ENCODE results near the gene GARNL3.

DNA sequence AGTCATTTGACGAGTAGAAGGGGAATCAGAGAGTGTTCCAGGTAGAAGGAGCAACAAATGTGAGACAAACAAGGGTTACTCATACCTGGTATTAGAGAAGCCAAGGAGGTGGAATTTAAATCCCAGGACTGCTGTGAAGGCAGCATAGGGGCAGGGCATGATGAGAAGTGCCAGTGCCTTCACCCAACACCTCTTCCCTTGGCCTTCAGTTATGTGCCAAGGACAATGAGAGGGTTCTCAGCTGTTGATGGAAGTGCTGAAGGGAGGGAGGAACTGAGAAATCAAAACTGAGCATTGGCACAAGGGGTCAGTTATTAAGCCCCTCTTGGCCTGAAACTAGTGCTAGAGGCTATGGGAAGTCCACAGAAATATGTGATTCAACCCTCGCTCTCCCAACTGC lies 50.3 kb downstream of the GARNL3 start:
- TF ChIP-seq, protein P1, sequence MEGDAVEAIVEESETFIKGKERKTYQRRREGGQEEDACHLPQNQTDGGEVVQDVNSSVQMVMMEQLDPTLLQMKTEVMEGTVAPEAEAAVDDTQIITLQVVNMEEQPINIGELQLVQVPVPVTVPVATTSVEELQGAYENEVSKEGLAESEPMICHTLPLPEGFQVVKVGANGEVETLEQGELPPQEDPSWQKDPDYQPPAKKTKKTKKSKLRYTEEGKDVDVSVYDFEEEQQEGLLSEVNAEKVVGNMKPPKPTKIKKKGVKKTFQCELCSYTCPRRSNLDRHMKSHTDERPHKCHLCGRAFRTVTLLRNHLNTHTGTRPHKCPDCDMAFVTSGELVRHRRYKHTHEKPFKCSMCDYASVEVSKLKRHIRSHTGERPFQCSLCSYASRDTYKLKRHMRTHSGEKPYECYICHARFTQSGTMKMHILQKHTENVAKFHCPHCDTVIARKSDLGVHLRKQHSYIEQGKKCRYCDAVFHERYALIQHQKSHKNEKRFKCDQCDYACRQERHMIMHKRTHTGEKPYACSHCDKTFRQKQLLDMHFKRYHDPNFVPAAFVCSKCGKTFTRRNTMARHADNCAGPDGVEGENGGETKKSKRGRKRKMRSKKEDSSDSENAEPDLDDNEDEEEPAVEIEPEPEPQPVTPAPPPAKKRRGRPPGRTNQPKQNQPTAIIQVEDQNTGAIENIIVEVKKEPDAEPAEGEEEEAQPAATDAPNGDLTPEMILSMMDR (CRISPR knock-in tag; IDR thresholded peaks at IDR 0.05): no peak
- TF ChIP-seq RAD21 (CRISPR knock-in tag; IDR thresholded peaks at IDR 0.05) (no peak), ELF4 (CRISPR knock-in tag; IDR thresholded peaks at IDR 0.05; ENCODE audit: borderline replicate concordance) (no peak), FOXK2 (IDR thresholded peaks at IDR 0.05) (no peak), RARG (CRISPR knock-in tag; IDR thresholded peaks at IDR 0.05; ENCODE audit: low read depth) (no peak), TBL1XR1 (IDR thresholded peaks at IDR 0.05; ENCODE audit: borderline replicate concordance, low read length, partially characterized antibody) (no peak), POLR2A (IDR thresholded peaks at IDR 0.05; ENCODE audit: insufficient read depth in 1 of 2, low read depth in 2 of 2, low read length in 2 of 2) (no peak), FOXM1 (CRISPR knock-in tag; IDR thresholded peaks at IDR 0.05) (no peak), JUNB (CRISPR knock-in tag; IDR thresholded peaks at IDR 0.05; ENCODE audit: borderline replicate concordance) (no peak)
- TF ChIP-seq, protein P2, sequence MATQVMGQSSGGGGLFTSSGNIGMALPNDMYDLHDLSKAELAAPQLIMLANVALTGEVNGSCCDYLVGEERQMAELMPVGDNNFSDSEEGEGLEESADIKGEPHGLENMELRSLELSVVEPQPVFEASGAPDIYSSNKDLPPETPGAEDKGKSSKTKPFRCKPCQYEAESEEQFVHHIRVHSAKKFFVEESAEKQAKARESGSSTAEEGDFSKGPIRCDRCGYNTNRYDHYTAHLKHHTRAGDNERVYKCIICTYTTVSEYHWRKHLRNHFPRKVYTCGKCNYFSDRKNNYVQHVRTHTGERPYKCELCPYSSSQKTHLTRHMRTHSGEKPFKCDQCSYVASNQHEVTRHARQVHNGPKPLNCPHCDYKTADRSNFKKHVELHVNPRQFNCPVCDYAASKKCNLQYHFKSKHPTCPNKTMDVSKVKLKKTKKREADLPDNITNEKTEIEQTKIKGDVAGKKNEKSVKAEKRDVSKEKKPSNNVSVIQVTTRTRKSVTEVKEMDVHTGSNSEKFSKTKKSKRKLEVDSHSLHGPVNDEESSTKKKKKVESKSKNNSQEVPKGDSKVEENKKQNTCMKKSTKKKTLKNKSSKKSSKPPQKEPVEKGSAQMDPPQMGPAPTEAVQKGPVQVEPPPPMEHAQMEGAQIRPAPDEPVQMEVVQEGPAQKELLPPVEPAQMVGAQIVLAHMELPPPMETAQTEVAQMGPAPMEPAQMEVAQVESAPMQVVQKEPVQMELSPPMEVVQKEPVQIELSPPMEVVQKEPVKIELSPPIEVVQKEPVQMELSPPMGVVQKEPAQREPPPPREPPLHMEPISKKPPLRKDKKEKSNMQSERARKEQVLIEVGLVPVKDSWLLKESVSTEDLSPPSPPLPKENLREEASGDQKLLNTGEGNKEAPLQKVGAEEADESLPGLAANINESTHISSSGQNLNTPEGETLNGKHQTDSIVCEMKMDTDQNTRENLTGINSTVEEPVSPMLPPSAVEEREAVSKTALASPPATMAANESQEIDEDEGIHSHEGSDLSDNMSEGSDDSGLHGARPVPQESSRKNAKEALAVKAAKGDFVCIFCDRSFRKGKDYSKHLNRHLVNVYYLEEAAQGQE (IDR thresholded peaks at IDR 0.05; ENCODE audit: borderline replicate concordance in 1 of 2, low read depth in 1 of 2, low read length in 2 of 2): no peak
- TF ChIP-seq, protein P3, sequence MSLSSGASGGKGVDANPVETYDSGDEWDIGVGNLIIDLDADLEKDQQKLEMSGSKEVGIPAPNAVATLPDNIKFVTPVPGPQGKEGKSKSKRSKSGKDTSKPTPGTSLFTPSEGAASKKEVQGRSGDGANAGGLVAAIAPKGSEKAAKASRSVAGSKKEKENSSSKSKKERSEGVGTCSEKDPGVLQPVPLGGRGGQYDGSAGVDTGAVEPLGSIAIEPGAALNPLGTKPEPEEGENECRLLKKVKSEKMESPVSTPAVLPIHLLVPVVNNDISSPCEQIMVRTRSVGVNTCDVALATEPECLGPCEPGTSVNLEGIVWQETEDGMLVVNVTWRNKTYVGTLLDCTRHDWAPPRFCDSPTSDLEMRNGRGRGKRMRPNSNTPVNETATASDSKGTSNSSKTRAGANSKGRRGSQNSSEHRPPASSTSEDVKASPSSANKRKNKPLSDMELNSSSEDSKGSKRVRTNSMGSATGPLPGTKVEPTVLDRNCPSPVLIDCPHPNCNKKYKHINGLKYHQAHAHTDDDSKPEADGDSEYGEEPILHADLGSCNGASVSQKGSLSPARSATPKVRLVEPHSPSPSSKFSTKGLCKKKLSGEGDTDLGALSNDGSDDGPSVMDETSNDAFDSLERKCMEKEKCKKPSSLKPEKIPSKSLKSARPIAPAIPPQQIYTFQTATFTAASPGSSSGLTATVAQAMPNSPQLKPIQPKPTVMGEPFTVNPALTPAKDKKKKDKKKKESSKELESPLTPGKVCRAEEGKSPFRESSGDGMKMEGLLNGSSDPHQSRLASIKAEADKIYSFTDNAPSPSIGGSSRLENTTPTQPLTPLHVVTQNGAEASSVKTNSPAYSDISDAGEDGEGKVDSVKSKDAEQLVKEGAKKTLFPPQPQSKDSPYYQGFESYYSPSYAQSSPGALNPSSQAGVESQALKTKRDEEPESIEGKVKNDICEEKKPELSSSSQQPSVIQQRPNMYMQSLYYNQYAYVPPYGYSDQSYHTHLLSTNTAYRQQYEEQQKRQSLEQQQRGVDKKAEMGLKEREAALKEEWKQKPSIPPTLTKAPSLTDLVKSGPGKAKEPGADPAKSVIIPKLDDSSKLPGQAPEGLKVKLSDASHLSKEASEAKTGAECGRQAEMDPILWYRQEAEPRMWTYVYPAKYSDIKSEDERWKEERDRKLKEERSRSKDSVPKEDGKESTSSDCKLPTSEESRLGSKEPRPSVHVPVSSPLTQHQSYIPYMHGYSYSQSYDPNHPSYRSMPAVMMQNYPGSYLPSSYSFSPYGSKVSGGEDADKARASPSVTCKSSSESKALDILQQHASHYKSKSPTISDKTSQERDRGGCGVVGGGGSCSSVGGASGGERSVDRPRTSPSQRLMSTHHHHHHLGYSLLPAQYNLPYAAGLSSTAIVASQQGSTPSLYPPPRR (CRISPR knock-in tag; IDR thresholded peaks at IDR 0.05; ENCODE audit: borderline replicate concordance): no peak
- TF ChIP-seq, protein P4, sequence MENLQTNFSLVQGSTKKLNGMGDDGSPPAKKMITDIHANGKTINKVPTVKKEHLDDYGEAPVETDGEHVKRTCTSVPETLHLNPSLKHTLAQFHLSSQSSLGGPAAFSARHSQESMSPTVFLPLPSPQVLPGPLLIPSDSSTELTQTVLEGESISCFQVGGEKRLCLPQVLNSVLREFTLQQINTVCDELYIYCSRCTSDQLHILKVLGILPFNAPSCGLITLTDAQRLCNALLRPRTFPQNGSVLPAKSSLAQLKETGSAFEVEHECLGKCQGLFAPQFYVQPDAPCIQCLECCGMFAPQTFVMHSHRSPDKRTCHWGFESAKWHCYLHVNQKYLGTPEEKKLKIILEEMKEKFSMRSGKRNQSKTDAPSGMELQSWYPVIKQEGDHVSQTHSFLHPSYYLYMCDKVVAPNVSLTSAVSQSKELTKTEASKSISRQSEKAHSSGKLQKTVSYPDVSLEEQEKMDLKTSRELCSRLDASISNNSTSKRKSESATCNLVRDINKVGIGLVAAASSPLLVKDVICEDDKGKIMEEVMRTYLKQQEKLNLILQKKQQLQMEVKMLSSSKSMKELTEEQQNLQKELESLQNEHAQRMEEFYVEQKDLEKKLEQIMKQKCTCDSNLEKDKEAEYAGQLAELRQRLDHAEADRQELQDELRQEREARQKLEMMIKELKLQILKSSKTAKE (CRISPR knock-in tag; IDR thresholded peaks at IDR 0.05; ENCODE audit: borderline replicate concordance): no peak
